AG04449 (cell line): Measurements from ENCODE around the gene SHB.
"Not testable (repeated sequence)": the region's sequence is repeated elsewhere in the genome, so short reads cannot be mapped to it uniquely, and the experiment has no call there.

Experiments
- CTCF ChIA-PET: fragments of 350-600 bp; formaldehyde crosslinking; extraction: SDS; loops from one replicate; lab custom pipeline; 2021; ENCODE audit warnings: antibody characterized with exemption; lab: Yijun Ruan, JAX
- POLR2A ChIA-PET: fragments of 400-600, 350-600 bp; formaldehyde crosslinking; extraction: SDS; loops from one replicate; lab custom pipeline; 2020; ENCODE audit warnings: antibody characterized with exemption, inconsistent platforms; lab: Yijun Ruan, JAX
- DNase-seq: peaks from one replicate; pipeline ENCODE4 v3.0.0-alpha.2; 2010; ENCODE audit warnings: low read depth, low spot score
- H3K4me3 ChIP-seq: 2 replicates; pipeline ENCODE4 v1.5.1; 2011; ENCODE audit warnings: low read depth, mild to moderate bottlenecking, control low read depth, low read length
- CTCF ChIP-seq: IDR thresholded peaks from one replicate; pipeline ENCODE4 v1.5.1; 2011; ENCODE audit warnings: mild to moderate bottlenecking, moderate library complexity, low read length, control low read depth, inconsistent platforms; ENCODE audit not compliant: insufficient read depth; ENCODE audit errors: missing control alignments

SHB gene

DNA sequence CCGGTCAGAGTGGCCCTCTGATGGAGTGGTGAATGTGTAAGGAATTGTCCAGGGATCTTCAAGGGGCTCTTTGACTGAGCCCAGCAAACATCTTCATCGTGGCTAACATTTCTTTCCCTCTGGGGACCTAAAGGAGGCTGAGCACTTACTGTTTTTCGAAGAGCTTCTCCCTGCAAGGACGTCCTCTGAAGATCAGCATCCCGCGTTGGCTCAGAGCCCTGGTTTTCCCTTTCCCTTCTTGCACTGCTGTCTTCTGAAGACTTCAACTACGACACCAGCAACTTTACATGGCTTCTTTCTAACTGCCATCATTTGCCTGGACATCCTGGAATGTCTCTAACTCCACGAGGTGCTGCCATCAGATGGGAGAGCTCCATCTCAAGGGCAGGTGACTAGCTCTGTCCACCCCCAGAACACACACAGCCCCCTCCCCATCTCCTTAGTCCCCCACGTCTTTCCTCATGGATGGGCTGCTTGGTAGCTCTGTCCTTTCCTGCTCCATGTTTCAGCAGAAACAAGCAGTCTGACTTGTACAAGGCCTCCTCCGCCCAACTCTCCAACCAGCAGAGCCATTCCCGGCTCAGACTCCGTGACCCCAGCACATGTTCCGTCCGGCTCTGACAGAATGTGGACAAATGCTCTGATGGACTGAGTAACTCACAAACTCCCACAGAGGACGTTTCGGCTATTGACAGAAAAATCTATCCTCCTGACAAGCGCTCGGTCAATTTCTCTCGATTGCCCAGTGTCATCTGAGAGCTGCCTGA is 17.1 kb downstream of the SHB start:
- CTCF ChIA-PET, result interaction anchor here (1.0 to 2.1 kb wide), 6 partner anchors 12 to 140 kb away, joined by 3 to 7 read pairs (median 3); no protein-coding TSS in a partner anchor
- H3K4me3 ChIP-seq, result no peak overlapping the region
- POLR2A ChIA-PET, result no interaction called here
- TF ChIP-seq CTCF, result no peak
- no peak for DNase-seq

DNA sequence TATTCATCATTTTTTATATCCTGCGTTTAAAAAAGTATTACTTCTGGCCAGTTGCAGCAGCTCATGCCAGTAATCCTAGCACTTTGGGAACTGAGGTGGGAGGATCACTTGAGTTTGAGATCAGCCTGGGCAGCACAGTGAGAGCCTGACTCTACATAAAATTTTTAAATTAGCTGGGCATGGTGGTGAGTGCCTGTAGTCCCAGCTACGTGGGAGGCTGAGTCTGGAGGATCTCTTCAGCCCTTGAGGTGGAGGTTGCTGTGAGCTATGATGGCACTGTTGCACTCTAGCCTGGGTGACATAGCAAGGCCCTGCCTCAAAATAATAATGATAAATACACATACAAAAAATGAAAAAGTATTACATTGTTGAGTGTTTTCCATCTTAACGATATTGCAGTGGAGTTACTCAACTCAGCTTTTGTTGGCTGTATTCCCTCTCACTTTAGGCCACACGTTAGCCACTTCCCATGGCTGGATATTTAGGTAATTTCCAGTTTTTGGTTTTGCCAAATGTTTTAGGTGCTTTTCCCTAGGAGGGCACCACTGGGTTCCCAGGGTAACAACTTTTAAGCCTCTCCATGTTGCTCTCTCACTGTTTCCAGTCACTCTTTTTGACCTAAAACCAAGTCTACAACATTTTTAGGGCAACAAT is 20.6 kb downstream of the SHB start:
- ChIA-PET POLR2A (interaction anchor here (1.0 to 1.9 kb wide), 6 partner anchors 12 to 72 kb away, joined by 3 to 7 read pairs (median 4); no protein-coding TSS in a partner anchor), CTCF (interaction anchor here (0.5 to 1.3 kb wide), 9 partner anchors 10 to 149 kb away, joined by 3 to 6 read pairs (median 3); no protein-coding TSS in a partner anchor)
- TF ChIP-seq CTCF, result no peak
- no peak overlapping the region for H3K4me3 ChIP-seq
- no peak for DNase-seq

DNA sequence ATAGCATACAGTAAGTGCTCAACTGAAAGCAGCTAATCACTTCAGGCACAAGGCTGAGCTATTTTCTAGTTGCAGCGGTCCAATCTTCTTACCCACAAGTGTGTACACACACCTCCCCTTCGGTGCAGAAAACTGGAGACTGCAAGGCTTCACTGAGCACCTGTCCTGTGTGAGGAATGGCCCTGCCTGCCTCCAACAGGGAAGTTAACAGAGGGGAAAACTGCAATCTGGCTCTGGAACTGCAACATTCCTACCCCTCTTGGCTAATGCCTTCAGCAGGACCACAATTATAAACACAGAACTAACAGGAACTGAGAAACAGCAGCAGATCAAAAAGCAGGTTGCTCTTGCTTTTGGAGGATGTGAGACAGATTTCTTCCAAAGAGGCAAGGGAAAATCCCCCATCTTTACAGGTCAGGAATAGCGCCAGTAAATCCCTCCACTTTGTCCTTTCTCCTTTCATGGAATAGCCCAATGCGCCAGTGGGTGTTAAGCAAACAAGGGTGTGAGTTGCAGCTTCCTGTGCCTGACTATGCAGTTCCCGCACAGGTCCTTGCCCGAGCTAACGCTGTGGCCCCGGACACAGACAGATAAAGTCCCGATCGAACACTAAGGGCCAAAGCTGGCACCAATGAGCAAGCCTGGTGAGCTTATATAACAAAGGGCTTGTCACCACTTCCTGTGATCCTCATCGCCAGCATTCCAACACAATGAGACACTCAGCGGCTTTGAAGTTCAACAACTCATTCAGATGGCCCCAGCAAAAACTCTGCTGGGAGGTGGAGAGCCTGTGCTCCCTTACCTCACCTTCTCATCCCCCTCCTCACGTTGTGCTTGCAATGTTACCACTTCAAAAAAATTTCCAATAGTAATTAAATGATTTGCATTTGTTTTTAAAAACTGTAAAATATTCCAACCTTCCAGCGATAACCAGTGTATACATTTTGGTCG is 21.5 kb downstream of the SHB start:
- DNase-seq, result peak; percentile 67
- peak overlapping the region; percentile 33 for H3K4me3 ChIP-seq
- ChIA-PET CTCF (interaction anchor here (0.5 to 1.2 kb wide), 8 partner anchors 9 to 217 kb away, joined by 3 to 6 read pairs (median 4); no protein-coding TSS in a partner anchor), POLR2A (interaction anchor here (0.5 to 1.9 kb wide), 7 partner anchors 11 to 82 kb away, joined by 3 to 7 read pairs (median 4); no protein-coding TSS in a partner anchor)
- TF ChIP-seq CTCF, result no peak

- peak; percentile 41 for DNase-seq
- ChIA-PET POLR2A (interaction anchor here (1.6 to 1.9 kb wide), 2 partner anchors 11 to 21 kb away, joined by 7 read pairs; no protein-coding TSS in a partner anchor), CTCF (interaction anchor here (0.7 to 1.0 kb wide), 2 partner anchors 16 to 217 kb away, joined by 3 to 5 read pairs; no protein-coding TSS in a partner anchor)
- H3K4me3 ChIP-seq, result no peak overlapping the region
- TF ChIP-seq CTCF, result no peak
These were observed 22.2 kb downstream of the SHB start for GRCh38 chr9:38046661-38047300.

GRCh38 chr9:38045939-38046338 is 23.1 kb downstream of the SHB start:
- CTCF ChIA-PET, DNase-seq, H3K4me3 ChIP-seq, POLR2A ChIA-PET: not testable (repeated sequence)

- no peak for TF ChIP-seq CTCF
- POLR2A ChIA-PET, result no interaction called here
- H3K4me3 ChIP-seq, result no peak overlapping the region
- CTCF ChIA-PET, result interaction anchor here (1.0 to 1.4 kb wide), 4 partner anchors 9 to 27 kb away, joined by 3 read pairs; no protein-coding TSS in a partner anchor
- no peak for DNase-seq
These were observed 24.3 kb downstream of the SHB start for GRCh38 chr9:38044706-38045105.
